HG03460 (cell line): ENCODE data around the gene DCTPP1.

ENCODE experiments used
- ATAC-seq: cut with Tn5 transposase; IDR thresholded peaks from one replicate; pipeline ENCODE4 v1.9.1; 2021; ENCODE audit not compliant: unreplicated experiment

DCTPP1 gene

GRCh38 chr16:30447512-30448226 is 17.8 kb upstream of the DCTPP1 start:
- ATAC-seq: no peak

GRCh38 chr16:30446203-30446595 is 16.4 kb upstream of the DCTPP1 start:
- no peak for ATAC-seq

GRCh38 chr16:30445408-30446202 is 15.8 kb upstream of the DCTPP1 start, which contains the start of gene SEPHS2:
SEPHS2 (minus strand) TSS chr16:30445874; CDS start chr16:30445727, 147 bp downstream.
- ATAC-seq: peak; percentile 86

- ATAC-seq: no peak
Observed at GRCh38 chr16:30445149-30445407, 15.2 kb upstream of the DCTPP1 start.

GRCh38 chr16:30444231-30445148 is 14.7 kb upstream of the DCTPP1 start:
- ATAC-seq: no peak

GRCh38 chr16:30443631-30444030 is 13.8 kb upstream of the DCTPP1 start:
- ATAC-seq: no peak

GRCh38 chr16:30439720-30440348 is 10.0 kb upstream of the DCTPP1 start:
- no peak for ATAC-seq

- no peak for ATAC-seq
Observed at GRCh38 chr16:30438835-30439234, 9.0 kb upstream of the DCTPP1 start.

- ATAC-seq: no peak
Observed at GRCh38 chr16:30437511-30438046, 7.7 kb upstream of the DCTPP1 start.

- ATAC-seq: no peak
Observed at GRCh38 chr16:30434852-30435251, 5.0 kb upstream of the DCTPP1 start.

GRCh38 chr16:30430428-30430970 is 669 bp upstream of the DCTPP1 start:
- no peak for ATAC-seq

- no peak for ATAC-seq
Observed at GRCh38 chr16:30429418-30429677, 482 bp downstream of the DCTPP1 start.

GRCh38 chr16:30428055-30428454 is 1.8 kb downstream of the DCTPP1 start:
- ATAC-seq: no peak

GRCh38 chr16:30421010-30421409 is 8.8 kb downstream of the DCTPP1 start:
- no peak for ATAC-seq

GRCh38 chr16:30418350-30419181 is 11.3 kb downstream of the DCTPP1 start:
- no peak for ATAC-seq

GRCh38 chr16:30417529-30418349 is 12.1 kb downstream of the DCTPP1 start:
- peak; percentile 77 for ATAC-seq

GRCh38 chr16:30416624-30417528 is 13.0 kb downstream of the DCTPP1 start:
- no peak for ATAC-seq

GRCh38 chr16:30416047-30416603 is 13.7 kb downstream of the DCTPP1 start:
- no peak for ATAC-seq
